OCI-LY3 (cell line): ENCODE data around the gene NCAN.

Experiments used
- H2AFZ ChIP-seq: fragments of 200-600, 300-600 bp; shearing (Covaris generic); 2 replicates; pipeline ENCODE4 v1.6.0; 2014; ENCODE audit warnings: antibody characterized with exemption, low read depth, low read length
- H3K27ac ChIP-seq: fragments of 200-600, 300-600 bp; sonication (generic); 2 replicates; pipeline ENCODE4 v1.5.1; 2014; ENCODE audit warnings: mild to moderate bottlenecking, low read length, moderate library complexity, mixed read lengths
- H3K27me3 ChIP-seq: fragments of 200-600, 300-600 bp; sonication (generic); 2 replicates; pipeline ENCODE4 v1.6.1; 2014; ENCODE audit warnings: low read depth, low read length, mixed read lengths
- H3K36me3 ChIP-seq: fragments of 200-600, 300-600 bp; sonication (generic); replicated peaks from 2 replicates; pipeline ENCODE3; 2014; ENCODE audit warnings: low read depth, low read length, mixed read lengths
- H3K4me1 ChIP-seq: fragments of 300-600, 200-600 bp; sonication (generic); 2 replicates; pipeline ENCODE4 v1.6.1; 2014; ENCODE audit warnings: low read length, mixed read lengths
- H3K4me2 ChIP-seq: fragments of 200-600, 300-600 bp; sonication (generic); 2 replicates; pipeline ENCODE4 v1.6.1; 2014; ENCODE audit warnings: low read length, mixed read lengths
- H3K4me3 ChIP-seq: fragments of 300-600, 200-600 bp; sonication (generic); 2 replicates; pipeline ENCODE4 v1.5.1; 2014; ENCODE audit warnings: antibody characterized with exemption, mild to moderate bottlenecking, low read length, moderate library complexity
- H3K79me2 ChIP-seq: fragments of 300-600, 200-600 bp; shearing (Covaris generic); 2 replicates; pipeline ENCODE4 v1.6.1; 2014; ENCODE audit warnings: mild to moderate bottlenecking, low read length, mixed read lengths
- H3K9ac ChIP-seq: fragments of 300-600, 200-600 bp; shearing (Covaris generic); 2 replicates; pipeline ENCODE4 v1.6.0; 2014; ENCODE audit warnings: mild to moderate bottlenecking, low read length, moderate library complexity
- H3K9me3 ChIP-seq: fragments of 200-600, 300-600 bp; shearing (Covaris generic); 2 replicates; pipeline ENCODE4 v1.6.1; 2014; ENCODE audit warnings: low read length, mixed read lengths; ENCODE audit not compliant: insufficient read depth
- H4K20me1 ChIP-seq: fragments of 200-600, 300-600 bp; sonication (generic); 2 replicates; pipeline ENCODE4 v1.6.1; 2016; ENCODE audit warnings: low read length, mixed read lengths; ENCODE audit not compliant: insufficient read depth
- CTCF ChIP-seq: fragments of 200-600, 300-600 bp; sonication (generic); IDR thresholded peaks from 2 replicates; pipeline ENCODE4 v1.5.1; 2014; ENCODE audit warnings: antibody characterized with exemption, low read length, low read depth
- EZH2phosphoT487 ChIP-seq: fragments of 200-600 bp; shearing (Covaris generic); IDR thresholded peaks from 2 replicates; pipeline ENCODE4 v1.6.1; 2018; ENCODE audit warnings: antibody characterized with exemption, mixed run types, low read depth

The NCAN gene

DNA sequence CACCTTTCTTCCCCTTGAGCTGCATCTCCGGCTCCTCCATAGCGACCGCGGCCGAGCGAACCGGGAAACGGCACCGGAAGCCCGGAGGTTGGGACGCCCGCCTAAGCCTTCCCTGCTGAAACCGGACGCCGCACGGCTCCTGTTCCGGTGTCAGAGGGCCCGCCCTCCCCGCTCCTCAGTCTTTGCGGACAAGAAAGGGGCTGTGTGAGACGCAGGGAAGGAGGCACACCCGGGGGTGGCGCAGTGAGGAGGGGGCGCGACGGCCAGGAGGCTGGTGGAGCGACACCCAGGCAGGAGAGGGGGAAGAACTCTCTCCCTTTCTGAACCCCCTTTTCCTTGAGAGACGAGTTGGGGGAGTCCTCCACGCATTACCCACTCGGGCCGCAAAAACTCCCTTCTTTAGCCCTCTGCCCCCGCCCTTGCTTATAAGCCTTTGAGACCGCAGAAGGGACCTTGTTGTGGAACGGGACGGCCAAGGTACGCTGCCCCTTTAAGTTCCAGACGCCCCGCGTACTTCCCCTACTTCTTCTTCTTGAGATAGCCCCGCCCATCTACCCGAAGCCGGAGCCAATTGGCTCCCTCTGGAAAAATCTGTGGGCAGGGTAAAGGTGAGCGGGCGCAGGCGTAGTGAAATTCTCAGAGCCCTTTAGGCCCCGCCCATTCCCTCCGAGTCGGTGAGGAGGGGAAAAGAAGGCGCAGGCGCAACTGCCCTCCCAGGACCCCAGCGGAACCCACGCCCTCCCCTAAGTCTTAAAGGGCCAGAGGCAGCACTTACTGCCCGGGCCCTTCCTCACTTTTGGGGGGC lies 19.5 kb upstream of the NCAN start, which contains the start of the genes BORCS8 and RFXANK:
BORCS8 (minus strand) TSS at position 75 of the 805 bp plus-strand sequence; CDS start at position 40, 35 bp downstream.
RFXANK (plus strand) TSS at position 181 of the 805 bp plus-strand sequence. CDS start 1,689 bp downstream, outside the sequence.
- H3K36me3 ChIP-seq = peaks cover 26% of the 10 kb centered on the region
- H3K9ac ChIP-seq = peak within 1 kb of the TSS; percentile 100
- peaks cover 54% of the 10 kb centered on the region for H3K79me2 ChIP-seq

GRCh38 chr19:19192910-19193423 lies 18.8 kb upstream of the NCAN start:
- Histone ChIP-seq H3K4me2 (peak overlapping the region; percentile 93), H2AFZ (peak overlapping the region; percentile 92), H3K4me3 (peak overlapping the region; percentile 94), H3K27ac (peak overlapping the region; percentile 79), H3K79me2 (peaks cover 54% of the 10 kb centered on the region), H3K9ac (peak overlapping the region; percentile 98), H3K4me1 (peaks cover 14% of the 10 kb centered on the region), H3K27me3 (no peaks in the 10 kb centered on the region), H3K36me3 (peaks cover 28% of the 10 kb centered on the region), H4K20me1 (no peaks in the 10 kb centered on the region), H3K9me3 (no peaks in the 10 kb centered on the region)
- TF ChIP-seq EZH2phosphoT487 (no peak), CTCF (no peak)

More for the DNA sequence above, 19.5 kb upstream of the NCAN start, which contains the start of the genes BORCS8 and RFXANK:
- H2AFZ ChIP-seq = peak within 1 kb of the TSS; percentile 95
- peak within 1 kb of the TSS; percentile 93 for H3K4me2 ChIP-seq
- no peaks in the 10 kb centered on the region for H4K20me1 ChIP-seq
- no peak for TF ChIP-seq CTCF
- no peak for TF ChIP-seq EZH2phosphoT487
- H3K27ac ChIP-seq = peak within 1 kb of the TSS; percentile 96
- peak within 1 kb of the TSS; percentile 94 for H3K4me3 ChIP-seq
- no peaks in the 10 kb centered on the region for H3K9me3 ChIP-seq
- peaks cover 14% of the 10 kb centered on the region for H3K4me1 ChIP-seq
- H3K27me3 ChIP-seq = no peaks in the 10 kb centered on the region

DNA sequence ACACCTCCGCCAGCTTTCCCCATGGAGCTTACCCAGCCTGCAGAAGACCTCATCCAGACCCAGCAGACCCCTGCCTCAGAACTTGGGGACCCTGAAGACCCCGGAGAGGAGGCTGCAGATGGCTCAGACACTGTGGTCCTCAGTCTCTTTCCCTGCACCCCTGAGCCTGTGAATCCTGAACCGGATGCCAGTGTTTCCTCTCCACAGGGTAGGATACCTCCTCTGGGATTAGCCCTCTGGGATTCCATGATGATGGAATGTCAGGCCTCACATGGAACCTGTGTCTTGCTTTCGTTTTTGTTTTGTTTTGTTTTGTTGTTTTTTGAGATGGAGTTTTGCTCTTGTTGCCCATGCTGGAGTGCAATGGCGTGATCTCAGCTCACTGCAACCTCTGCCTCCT lies 17.8 kb upstream of the NCAN start:
- Histone ChIP-seq H3K4me3 (peak overlapping the region; percentile 94), H3K4me1 (peaks cover 14% of the 10 kb centered on the region), H3K27ac (no peak overlapping the region), H4K20me1 (no peaks in the 10 kb centered on the region), H3K27me3 (no peaks in the 10 kb centered on the region), H3K79me2 (peaks cover 49% of the 10 kb centered on the region), H3K9ac (peak overlapping the region; percentile 98; the same call in 1 of the 2 replicates), H3K4me2 (peak overlapping the region; percentile 93), H3K36me3 (peaks cover 32% of the 10 kb centered on the region), H2AFZ (no peak overlapping the region), H3K9me3 (no peaks in the 10 kb centered on the region)
- no peak for TF ChIP-seq EZH2phosphoT487
- no peak for TF ChIP-seq CTCF
